AG04450 (cell line): ENCODE results near the gene VIL1. TPM values are rescaled to one million over a fixed set of nuclear protein-coding genes. Genes with fewer than 3 reads are reported as not detected.
A peak's percentile ranks its signal among the peaks of the same experiment; 100 is the strongest.

ENCODE experiments used
- CTCF ChIA-PET: fragments of 300-600, 350-600 bp; formaldehyde crosslinking; extraction: SDS; loops from one replicate; lab custom pipeline; 2022; ENCODE audit warnings: antibody characterized with exemption, inconsistent platforms; lab: Charles Lee
- POLR2A ChIA-PET: fragments of 350-600 bp; formaldehyde crosslinking; extraction: SDS; loops from one replicate; lab custom pipeline; 2021; ENCODE audit warnings: antibody characterized with exemption, inconsistent platforms; lab: Yijun Ruan, JAX
- DNase-seq: peaks from one replicate; pipeline ENCODE4 v3.0.0-alpha.2; 2011; ENCODE audit warnings: low read depth, low spot score
- H3K27ac ChIP-seq: one replicate; pipeline ENCODE4 v1.5.1; 2012; ENCODE audit warnings: low read depth, low read length, control low read depth
- H3K27me3 ChIP-seq: one replicate; pipeline ENCODE4 v1.6.0; 2012; ENCODE audit warnings: low read length; ENCODE audit not compliant: control insufficient read depth, insufficient read depth
- H3K4me3 ChIP-seq: 2 replicates; pipeline ENCODE4 v1.5.1; 2011; ENCODE audit warnings: mild to moderate bottlenecking, low read depth, low read length, control low read depth
- H3K9me3 ChIP-seq: 2 replicates; pipeline ENCODE4 v1.5.1; 2012; ENCODE audit warnings: low read length; ENCODE audit not compliant: control insufficient read depth, insufficient read depth
- polyA plus RNA-seq: library from polyadenylated mRNA; depleted of rRNA; stranded (reverse); fragments of >200 nt; gene quantifications from 2 replicates; pipeline ENCODE4 v1.2.3, GENCODE V29; 2011
- TF ChIP-seq, protein P1 (sequence below): IDR thresholded peaks from 2 replicates; pipeline ENCODE4 v1.5.1; 2011; ENCODE audit warnings: low read depth, low read length, control low read depth, inconsistent platforms

Gene VIL1
- polyA plus RNA-seq, 1 experiment, result not detected

DNA sequence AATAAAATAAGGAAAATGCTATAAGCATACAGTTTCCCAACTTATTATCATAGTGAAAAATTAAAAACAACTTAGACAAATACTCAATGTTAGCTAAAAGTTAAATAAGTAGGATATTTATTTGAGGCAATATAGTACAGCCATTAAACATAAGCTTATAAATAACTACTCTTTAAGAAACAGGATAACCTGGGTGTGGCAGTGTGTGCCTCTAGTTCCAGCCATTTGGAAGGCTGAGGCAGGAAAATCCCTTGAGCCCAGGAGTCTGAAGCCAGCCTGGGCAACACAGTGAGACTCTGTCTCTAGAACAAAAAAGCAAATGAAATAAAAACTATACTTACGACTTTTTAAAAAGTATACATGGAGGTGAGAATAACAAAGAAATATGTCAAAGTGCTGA lies 39.7 kb downstream of the VIL1 start:
- Histone ChIP-seq H3K27ac (no peak overlapping the region), H3K4me3 (no peak overlapping the region), H3K27me3 (no peaks in the 10 kb centered on the region), H3K9me3 (no peaks in the 10 kb centered on the region)
- CTCF ChIA-PET, result interaction anchor here (0.7 kb wide), 1 partner anchor 62 kb away, joined by 3 read pairs; no protein-coding TSS in a partner anchor
- TF ChIP-seq, protein P1, sequence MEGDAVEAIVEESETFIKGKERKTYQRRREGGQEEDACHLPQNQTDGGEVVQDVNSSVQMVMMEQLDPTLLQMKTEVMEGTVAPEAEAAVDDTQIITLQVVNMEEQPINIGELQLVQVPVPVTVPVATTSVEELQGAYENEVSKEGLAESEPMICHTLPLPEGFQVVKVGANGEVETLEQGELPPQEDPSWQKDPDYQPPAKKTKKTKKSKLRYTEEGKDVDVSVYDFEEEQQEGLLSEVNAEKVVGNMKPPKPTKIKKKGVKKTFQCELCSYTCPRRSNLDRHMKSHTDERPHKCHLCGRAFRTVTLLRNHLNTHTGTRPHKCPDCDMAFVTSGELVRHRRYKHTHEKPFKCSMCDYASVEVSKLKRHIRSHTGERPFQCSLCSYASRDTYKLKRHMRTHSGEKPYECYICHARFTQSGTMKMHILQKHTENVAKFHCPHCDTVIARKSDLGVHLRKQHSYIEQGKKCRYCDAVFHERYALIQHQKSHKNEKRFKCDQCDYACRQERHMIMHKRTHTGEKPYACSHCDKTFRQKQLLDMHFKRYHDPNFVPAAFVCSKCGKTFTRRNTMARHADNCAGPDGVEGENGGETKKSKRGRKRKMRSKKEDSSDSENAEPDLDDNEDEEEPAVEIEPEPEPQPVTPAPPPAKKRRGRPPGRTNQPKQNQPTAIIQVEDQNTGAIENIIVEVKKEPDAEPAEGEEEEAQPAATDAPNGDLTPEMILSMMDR, result no peak
- POLR2A ChIA-PET, result no interaction called here
- no peak for DNase-seq

DNA sequence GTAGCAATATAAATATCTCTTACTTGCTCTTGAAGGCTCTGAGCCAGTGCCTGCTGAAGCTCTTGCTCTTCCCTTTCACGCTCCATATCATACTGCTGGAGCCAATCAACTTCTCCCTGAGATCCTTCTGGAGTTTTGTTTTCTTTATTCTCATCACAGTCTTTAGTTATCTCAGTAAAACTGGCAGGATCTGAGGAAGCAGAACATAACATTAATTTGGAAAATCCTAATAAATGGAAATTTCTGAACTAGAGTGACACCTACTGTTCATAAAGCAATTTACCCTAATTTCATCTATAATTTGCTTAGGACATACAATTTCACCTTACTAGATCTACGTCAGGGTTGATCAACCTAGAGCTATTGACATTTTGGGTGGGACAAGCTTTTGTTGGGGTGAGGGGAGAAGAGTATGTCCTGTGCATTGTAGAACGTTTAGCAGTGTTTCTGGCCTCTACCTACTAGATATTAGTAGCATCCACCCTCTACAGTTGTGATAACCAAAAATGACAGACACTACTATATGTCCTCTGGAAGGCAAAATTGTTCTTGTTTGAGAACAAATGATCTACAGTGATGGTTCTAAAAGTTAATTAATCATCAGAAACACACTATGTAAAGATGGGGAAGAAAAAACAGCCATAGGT lies 47.2 kb downstream of the VIL1 start:
- TF ChIP-seq, protein P1, result peak; percentile 42
- H3K9me3 ChIP-seq, result no peaks in the 10 kb centered on the region
- ChIA-PET POLR2A (no interaction called here), CTCF (interaction anchor here (0.5 to 2.1 kb wide), 21 partner anchors 8 to 194 kb away, joined by 3 to 18 read pairs (median 5); partner anchors contain the start of gene PNKD)
- H3K27me3 ChIP-seq, result no peaks in the 10 kb centered on the region
- H3K27ac ChIP-seq, result no peak overlapping the region
- no peak for DNase-seq
- no peak overlapping the region for H3K4me3 ChIP-seq

DNA sequence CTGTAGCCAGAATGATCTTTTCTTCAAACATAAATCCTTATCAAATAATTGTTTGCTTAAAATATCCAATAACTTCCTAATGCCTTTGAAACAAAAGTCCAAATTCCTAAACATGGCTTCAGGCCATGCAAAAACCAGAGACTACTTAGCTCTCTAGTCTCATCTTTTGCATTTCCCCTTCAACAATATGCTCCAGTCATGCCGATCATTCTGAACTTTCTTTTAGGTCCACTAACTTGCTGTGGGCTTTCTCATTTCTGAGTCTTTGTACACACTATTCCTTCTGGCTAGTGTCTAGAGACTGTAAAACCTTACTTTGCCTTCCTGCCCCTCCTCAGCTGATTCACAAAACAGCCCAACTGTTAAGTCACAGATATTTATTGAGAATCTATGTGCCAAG lies 51.5 kb downstream of the VIL1 start:
- DNase-seq, result no peak
- H3K4me3 ChIP-seq, result no peak overlapping the region
- TF ChIP-seq, protein P1, result no peak
- no peaks in the 10 kb centered on the region for H3K27me3 ChIP-seq
- no peaks in the 10 kb centered on the region for H3K9me3 ChIP-seq
- no peak overlapping the region for H3K27ac ChIP-seq
- POLR2A ChIA-PET, result no interaction called here
- CTCF ChIA-PET, result interaction anchor here (1.4 to 1.5 kb wide), 3 partner anchors 8 to 198 kb away, joined by 3 to 9 read pairs (median 6); no protein-coding TSS in a partner anchor

DNA sequence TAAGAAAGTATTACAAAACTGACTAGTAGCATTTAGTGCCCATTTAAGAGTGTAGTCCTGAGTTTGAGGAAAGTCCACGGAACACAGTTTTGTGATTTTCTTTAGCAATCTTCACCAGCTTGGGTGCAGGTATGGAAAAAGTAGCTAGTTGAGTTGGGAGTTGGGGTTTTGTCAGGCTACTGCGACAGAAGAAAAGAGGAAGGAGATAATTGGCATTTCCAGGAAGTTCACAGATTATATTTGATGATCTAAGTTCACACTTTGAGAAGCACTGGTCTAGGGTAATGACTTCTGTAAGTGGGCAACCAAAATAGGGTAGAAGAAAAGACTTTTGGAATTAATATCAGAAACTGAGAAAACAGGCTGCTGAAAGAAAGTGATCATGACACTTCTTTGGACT lies 52.1 kb downstream of the VIL1 start:
- ChIA-PET POLR2A (no interaction called here), CTCF (interaction anchor here (0.6 to 1.5 kb wide), 4 partner anchors 9 to 199 kb away, joined by 3 to 9 read pairs (median 4); no protein-coding TSS in a partner anchor)
- Histone ChIP-seq H3K4me3 (no peak overlapping the region), H3K27ac (no peak overlapping the region), H3K9me3 (no peaks in the 10 kb centered on the region), H3K27me3 (no peaks in the 10 kb centered on the region)
- no peak for DNase-seq
- TF ChIP-seq, protein P1, result no peak

DNA sequence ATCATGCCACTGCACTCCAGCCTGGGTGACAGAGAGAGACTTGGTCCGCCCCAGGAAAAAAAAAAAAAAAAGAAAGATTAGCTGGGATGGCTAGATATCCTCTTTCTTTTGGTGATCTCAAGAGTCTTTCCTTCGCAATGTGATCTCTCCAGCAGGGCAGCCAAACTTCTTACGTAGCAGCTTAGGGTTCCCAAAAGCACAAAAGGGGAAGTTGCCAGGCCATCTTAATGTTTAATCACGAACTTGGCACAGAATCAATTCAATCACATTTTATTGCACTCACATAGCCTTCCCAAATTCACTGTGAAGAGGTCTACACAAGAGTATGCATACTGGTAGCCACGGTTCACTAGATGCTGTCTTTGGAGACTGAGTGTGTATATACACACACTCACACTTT lies 53.1 kb downstream of the VIL1 start:
- TF ChIP-seq, protein P1, result no peak
- Histone ChIP-seq H3K9me3 (no peaks in the 10 kb centered on the region), H3K4me3 (no peak overlapping the region), H3K27ac (no peak overlapping the region), H3K27me3 (no peaks in the 10 kb centered on the region)
- ChIA-PET CTCF (interaction anchor here (1.5 kb wide), 1 partner anchor 200 kb away, joined by 3 read pairs; no protein-coding TSS in a partner anchor), POLR2A (interaction anchor here (0.6 kb wide), 2 partner anchors 50 to 422 kb away, joined by 4 read pairs; no protein-coding TSS in a partner anchor)
- DNase-seq, result no peak
